Effector memory CD8-positive, alpha-beta T cell (primary cell): Measurements from ENCODE around the gene ZNF699.
"Not testable (repeated sequence)": the region's sequence is repeated elsewhere in the genome, so short reads cannot be mapped to it uniquely, and the experiment has no call there.

Experiments
- ATAC-seq: fragments of 150-1000 bp; cut with Tn5 transposase; replicated peaks from 2 replicates; pipeline ENCODE4 v1.10.0; 2021; ENCODE audit warnings: mild to moderate bottlenecking, moderate library complexity
- DNase-seq, 3 experiments: peaks; one replicate each; pipeline ENCODE4 v3.0.0; 2021
- H3K27ac Mint-ChIP-seq, 2 donors: one replicate each; pipeline ENCODE4 v1.8.0; 2022; ENCODE audit warnings: mild to moderate bottlenecking in 2 of 2, mixed read lengths in 2 of 2, moderate library complexity in 2 of 2
- H3K27me3 Mint-ChIP-seq, 2 donors: one replicate each; pipeline ENCODE4 v1.8.0; 2022; ENCODE audit warnings: mixed read lengths in 2 of 2
- H3K36me3 Mint-ChIP-seq: one replicate; pipeline ENCODE4 v1.8.0; 2022; ENCODE audit warnings: mild to moderate bottlenecking, moderate library complexity, mixed read lengths; ENCODE audit not compliant: insufficient read depth
- H3K4me1 Mint-ChIP-seq, 2 donors: one replicate each; pipeline ENCODE4 v1.8.0; 2022; ENCODE audit warnings: low read depth in 2 of 2, mixed read lengths in 2 of 2
- H3K4me3 Mint-ChIP-seq, 2 donors: one replicate each; pipeline ENCODE4 v1.8.0; 2022; ENCODE audit warnings: mild to moderate bottlenecking in 2 of 2, mixed read lengths in 2 of 2, moderate library complexity in 2 of 2
- H3K9me3 Mint-ChIP-seq, 2 donors: one replicate each; pipeline ENCODE4 v1.8.0; 2022; ENCODE audit warnings: mixed read lengths in 2 of 2
- total RNA-seq, 9 experiments: gene quantifications; one replicate each; lab custom pipeline; 2026; lab: John Stamatoyannopoulos, UW

ZNF699 gene
- 14.8 to 56.6 (median 21.5) reads per million in 9 experiments for total RNA-seq

DNA sequence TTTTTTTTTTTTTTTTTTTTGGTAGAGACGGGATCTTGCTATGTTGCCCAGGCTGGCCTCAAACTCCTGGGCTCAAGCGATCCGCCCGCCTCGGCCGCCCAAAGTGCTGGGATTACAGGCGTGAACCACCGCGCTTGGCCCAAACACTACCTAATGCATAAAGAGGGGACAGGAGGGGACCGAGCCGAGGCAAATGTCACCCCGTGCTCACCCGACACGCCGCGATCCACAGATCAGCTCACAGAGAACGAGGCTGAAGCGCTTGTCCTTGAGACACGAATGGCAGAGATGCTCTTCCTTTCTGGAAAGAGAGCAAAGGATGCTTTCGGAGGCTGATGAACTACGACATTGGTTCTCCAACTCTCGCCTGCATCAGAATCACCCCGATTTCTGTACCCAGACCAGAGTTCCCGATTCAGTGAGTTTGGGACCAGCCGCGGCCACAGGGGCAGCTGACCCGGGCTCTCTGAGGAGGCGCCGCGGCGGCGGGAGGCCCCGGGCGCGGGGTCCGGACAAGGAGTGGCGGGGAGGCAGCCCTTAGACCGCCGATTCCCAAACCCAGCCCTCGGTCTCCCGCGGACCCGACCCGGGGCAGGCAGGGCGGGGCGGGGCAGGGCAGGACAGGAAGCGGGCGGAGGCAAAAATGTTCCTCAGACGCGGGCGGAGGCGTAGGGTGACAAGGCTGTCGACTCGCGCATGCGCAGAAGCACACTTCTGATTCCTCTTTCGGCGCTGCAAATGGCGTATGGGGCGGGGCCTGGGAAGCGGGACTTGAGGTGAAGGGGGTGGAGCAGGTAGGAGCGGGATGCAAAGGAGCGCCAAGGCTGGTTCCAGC, at the start of gene ZNF699:
ZNF699 (minus strand) TSS at position 700 of the 835 bp plus-strand sequence. CDS start 4,719 bp downstream, outside the sequence.
- DNase-seq (peak; percentile 95 to 97 (median 95)), ATAC-seq (peak; percentile 91)
- Mint-ChIP-seq H3K4me3 (peak within 1 kb of the TSS; percentile 90 to 92), H3K27ac (peak within 1 kb of the TSS; percentile 91 to 96), H3K27me3 (no peaks in the 10 kb centered on the region), H3K4me1 (peaks cover 11 to 21% of the 10 kb centered on the region in 2 donors), H3K36me3 (peaks cover 30% of the 10 kb centered on the region), H3K9me3 (peaks cover 4 to 7% of the 10 kb centered on the region in 2 donors)

DNA sequence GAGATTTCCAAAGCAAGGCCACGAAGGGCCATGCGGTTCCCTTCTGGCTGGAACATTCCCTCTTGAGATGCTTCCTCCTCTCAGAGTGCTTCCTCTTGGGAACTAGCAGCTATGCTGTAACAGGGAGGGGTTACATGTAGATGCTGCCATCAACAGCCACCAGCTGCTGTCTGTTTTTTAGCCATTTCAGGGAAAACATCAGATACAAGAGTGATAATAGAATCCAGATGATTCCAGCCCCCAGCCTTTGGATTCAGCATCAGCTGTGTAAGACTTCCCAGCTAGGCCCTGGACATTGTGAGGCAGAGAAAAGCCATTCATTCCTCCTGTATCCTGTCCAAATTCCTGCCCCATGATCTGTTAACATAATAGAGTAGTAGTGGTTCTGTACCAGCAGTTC, 45.0 kb upstream of the ZNF699 start:
- no peak for ATAC-seq
- Mint-ChIP-seq H3K36me3 (peaks cover 3% of the 10 kb centered on the region), H3K4me1 (no peaks in the 10 kb centered on the region), H3K4me3 (no peak overlapping the region), H3K27me3 (no peaks in the 10 kb centered on the region), H3K9me3 (peaks cover 7 to 8% of the 10 kb centered on the region in 2 donors), H3K27ac (no peak overlapping the region)
- DNase-seq: no peak

DNA sequence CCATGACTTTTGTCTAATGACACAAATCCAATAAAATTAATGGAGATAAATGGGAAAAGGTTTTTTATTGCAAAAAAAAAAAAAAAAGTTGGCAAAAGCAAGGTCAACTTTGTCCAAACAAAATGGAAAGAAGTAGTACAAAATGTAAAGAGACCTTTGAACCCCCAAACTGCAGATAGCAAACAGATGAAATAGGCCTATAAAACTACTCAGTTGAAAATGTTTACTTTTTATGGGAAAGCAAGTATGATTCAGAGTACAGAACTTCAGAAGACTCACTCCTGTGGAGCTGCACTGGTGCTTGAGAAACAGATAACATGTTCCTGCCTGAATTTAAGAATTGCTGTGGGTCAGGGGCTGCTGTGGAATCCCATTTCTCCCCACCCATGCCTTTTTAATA, 43.4 kb upstream of the ZNF699 start:
- H3K4me3 Mint-ChIP-seq: no peak overlapping the region
- H3K9me3 Mint-ChIP-seq: peaks cover 7 to 16% of the 10 kb centered on the region in 2 donors
- no peaks in the 10 kb centered on the region for H3K4me1 Mint-ChIP-seq
- no peak overlapping the region for H3K27ac Mint-ChIP-seq
- H3K27me3 Mint-ChIP-seq: no peaks in the 10 kb centered on the region
- ATAC-seq (no peak), DNase-seq (no peak)
- H3K36me3 Mint-ChIP-seq: peaks cover 3% of the 10 kb centered on the region

DNA sequence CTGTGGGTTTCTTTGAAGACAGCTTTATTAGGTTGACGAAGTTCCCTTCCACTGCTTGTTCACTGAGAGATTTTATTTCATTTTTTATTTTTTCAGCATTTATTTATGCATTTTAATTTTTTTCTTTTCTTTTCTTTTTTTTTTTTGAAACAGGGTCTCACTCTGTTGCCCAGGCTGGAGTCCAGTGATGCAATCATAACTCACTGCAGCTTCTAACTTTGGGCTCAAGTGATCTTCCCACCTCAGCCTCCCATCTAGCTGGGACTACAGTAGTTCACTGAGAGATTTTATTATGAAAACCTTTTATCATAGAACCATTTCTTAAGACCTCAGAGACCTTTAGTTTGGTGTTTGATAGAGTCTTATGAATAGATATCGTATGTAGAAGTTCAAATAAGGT, 42.9 kb upstream of the ZNF699 start:
- no peak for ATAC-seq
- H3K27me3 Mint-ChIP-seq: no peaks in the 10 kb centered on the region
- no peak overlapping the region for H3K4me3 Mint-ChIP-seq
- H3K4me1 Mint-ChIP-seq: no peaks in the 10 kb centered on the region
- no peak for DNase-seq
- H3K9me3 Mint-ChIP-seq: peaks cover 4 to 11% of the 10 kb centered on the region in 2 donors
- no peak overlapping the region for H3K27ac Mint-ChIP-seq
- H3K36me3 Mint-ChIP-seq: peaks cover 3% of the 10 kb centered on the region

DNA sequence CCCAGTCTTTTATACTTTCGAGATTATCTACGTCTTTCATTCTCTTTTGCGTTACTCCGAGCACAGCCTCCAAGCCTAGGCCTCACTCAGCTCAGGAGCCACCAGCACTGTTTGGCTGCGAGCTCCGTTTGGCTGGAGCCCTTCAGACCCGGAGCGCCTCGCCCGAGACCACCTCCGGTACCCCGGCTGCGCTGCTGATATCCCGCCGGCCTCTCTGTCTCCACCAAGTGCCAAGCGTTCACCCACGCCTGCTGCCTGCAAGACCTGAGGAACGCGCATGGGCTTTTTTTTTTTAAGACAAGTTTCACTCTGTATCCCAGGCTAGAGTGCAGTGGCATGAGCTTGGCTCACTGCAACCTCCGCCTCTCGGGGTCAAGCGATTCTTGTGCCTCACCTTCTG, 39.0 kb upstream of the ZNF699 start:
- no peaks in the 10 kb centered on the region for H3K4me1 Mint-ChIP-seq
- no peak overlapping the region for H3K4me3 Mint-ChIP-seq
- peaks cover 11 to 17% of the 10 kb centered on the region in 2 donors for H3K9me3 Mint-ChIP-seq
- no peak for ATAC-seq
- DNase-seq: no peak
- H3K36me3 Mint-ChIP-seq: peaks cover 3% of the 10 kb centered on the region
- H3K27ac Mint-ChIP-seq: no peak overlapping the region
- H3K27me3 Mint-ChIP-seq: no peaks in the 10 kb centered on the region

DNA sequence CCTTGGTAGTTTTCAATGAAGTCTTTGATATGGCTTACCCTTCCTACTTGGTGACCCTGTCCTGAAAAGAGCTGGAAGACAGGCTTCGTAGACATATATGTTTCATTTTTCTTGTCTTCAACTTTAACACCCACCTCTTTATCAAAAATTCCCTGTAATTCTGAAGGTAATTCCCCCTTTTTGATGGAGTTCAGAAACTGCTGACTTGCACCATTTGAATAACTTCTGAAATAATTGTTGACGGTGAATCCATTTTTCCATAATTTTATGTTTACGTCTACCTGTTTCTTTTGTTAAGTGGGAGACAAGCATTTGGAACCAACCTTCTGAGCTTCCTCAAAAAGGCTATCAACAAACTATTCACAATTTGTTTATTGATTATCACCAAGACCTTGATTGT, 38.6 kb upstream of the ZNF699 start:
- Mint-ChIP-seq H3K27ac (no peak overlapping the region), H3K27me3 (no peaks in the 10 kb centered on the region), H3K4me1 (no peaks in the 10 kb centered on the region), H3K4me3 (no peak overlapping the region), H3K36me3 (peaks cover 3% of the 10 kb centered on the region), H3K9me3 (peaks cover 11 to 17% of the 10 kb centered on the region in 2 donors)
- DNase-seq: no peak
- ATAC-seq: no peak

DNA sequence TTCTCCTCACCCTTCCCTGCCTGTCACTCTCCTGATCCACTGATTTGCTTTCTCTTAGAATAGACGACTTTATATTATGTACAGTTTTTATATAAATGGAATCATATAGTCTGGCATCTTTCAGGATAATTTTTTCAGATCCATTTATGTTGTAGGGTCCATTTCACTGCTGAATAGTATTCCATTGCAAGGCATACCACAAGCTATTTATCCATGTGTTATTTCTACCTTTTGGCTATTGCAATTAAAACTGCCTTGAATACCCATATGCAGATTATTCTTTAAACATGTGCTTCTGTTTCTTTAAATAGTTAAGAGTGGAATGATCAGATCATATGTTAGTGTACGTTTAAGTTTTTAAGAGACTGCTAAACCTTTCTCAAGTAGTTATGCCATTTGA, 35.4 kb upstream of the ZNF699 start:
- H3K4me1 Mint-ChIP-seq: no peaks in the 10 kb centered on the region
- no peak overlapping the region for H3K4me3 Mint-ChIP-seq
- no peak overlapping the region for H3K27ac Mint-ChIP-seq
- H3K27me3 Mint-ChIP-seq: no peaks in the 10 kb centered on the region
- H3K9me3 Mint-ChIP-seq: peaks cover 10 to 17% of the 10 kb centered on the region in 2 donors
- H3K36me3 Mint-ChIP-seq: peaks cover 21% of the 10 kb centered on the region
- ATAC-seq (no peak), DNase-seq (no peak)

DNA sequence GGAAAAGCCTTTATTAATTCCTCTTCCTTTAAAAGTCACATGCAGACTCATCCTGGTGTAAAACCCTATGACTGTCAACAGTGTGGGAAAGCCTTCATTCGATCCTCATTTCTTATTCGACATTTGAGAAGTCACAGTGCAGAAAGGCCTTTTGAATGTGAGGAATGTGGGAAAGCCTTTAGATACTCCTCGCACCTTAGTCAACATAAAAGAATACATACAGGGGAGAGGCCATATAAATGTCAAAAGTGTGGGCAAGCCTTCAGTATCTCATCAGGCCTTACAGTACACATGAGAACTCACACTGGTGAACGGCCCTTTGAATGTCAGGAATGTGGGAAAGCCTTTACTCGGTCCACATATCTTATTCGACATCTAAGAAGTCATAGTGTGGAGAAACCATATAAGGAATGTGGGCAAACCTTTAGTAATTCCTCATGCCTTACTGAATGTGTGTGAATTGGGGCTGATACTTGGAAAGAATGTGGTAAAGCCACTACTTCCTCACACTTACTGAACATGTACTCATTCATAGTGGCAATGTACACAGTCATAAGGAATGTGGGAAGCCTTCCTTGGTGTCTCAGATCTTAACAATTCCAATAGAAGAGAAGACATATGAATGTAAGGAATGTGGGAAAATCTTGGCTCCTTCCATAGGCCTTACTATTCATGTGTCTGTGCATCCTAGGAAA, 33.1 kb upstream of the ZNF699 start:
- Mint-ChIP-seq H3K27ac (no peak overlapping the region), H3K9me3 (peaks cover 18 to 21% of the 10 kb centered on the region in 2 donors), H3K4me1 (no peaks in the 10 kb centered on the region), H3K27me3 (no peaks in the 10 kb centered on the region), H3K36me3 (peaks cover 34% of the 10 kb centered on the region), H3K4me3 (no peak overlapping the region)
- DNase-seq (no peak), ATAC-seq (no peak)

DNA sequence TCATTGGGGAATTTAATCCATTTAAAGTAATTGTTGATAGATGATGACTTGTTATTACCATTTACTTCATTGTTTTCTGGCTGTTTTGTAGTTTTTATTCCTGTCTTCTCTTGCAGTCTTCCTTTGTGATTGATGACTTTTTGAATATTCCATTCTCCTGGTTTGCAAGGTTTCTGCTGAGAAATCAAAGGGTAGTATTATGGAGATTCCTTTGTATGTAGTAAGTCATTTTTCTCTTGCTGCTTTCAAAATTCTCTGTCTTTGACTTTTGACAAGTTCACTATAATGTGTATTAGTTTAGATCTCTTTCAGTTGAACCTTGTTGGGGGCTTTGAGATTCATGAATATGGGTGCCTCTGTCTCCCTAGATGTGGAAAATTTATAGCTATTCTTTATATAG, 20.4 kb upstream of the ZNF699 start:
- Mint-ChIP-seq H3K4me3 (no peak overlapping the region), H3K27me3 (no peaks in the 10 kb centered on the region), H3K4me1 (peaks cover 7 to 18% of the 10 kb centered on the region in 2 donors), H3K27ac (no peak overlapping the region), H3K36me3 (peaks cover 35% of the 10 kb centered on the region), H3K9me3 (peaks cover 9 to 17% of the 10 kb centered on the region in 2 donors)
- DNase-seq (no peak), ATAC-seq (no peak)

DNA sequence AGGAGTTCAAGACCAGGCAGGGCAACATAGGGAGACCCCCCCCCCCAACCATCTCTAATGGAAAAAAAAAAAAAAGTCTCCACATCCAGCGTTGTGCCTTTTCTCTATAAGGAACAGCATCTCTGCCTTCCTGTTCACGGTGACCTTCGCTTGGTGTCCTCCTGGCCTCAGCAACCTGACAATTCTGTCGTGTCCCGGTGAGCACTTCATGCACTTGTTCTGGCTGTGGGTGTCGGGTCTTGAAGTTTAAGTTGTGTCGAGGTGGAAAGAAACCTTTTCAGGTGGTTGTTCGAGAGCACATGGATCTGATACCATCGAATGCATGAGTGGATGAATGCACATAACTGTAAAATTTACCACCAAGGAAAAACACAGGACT, 14.9 kb upstream of the ZNF699 start:
- DNase-seq (no peak), ATAC-seq (no peak)
- peak overlapping the region; percentile 87 to 93 for H3K4me3 Mint-ChIP-seq
- peaks cover 5 to 6% of the 10 kb centered on the region in 2 donors for H3K9me3 Mint-ChIP-seq
- H3K36me3 Mint-ChIP-seq: peaks cover 30% of the 10 kb centered on the region
- H3K4me1 Mint-ChIP-seq: peaks cover 11 to 24% of the 10 kb centered on the region in 2 donors
- peak overlapping the region; percentile 95 to 97 for H3K27ac Mint-ChIP-seq
- no peaks in the 10 kb centered on the region for H3K27me3 Mint-ChIP-seq

DNA sequence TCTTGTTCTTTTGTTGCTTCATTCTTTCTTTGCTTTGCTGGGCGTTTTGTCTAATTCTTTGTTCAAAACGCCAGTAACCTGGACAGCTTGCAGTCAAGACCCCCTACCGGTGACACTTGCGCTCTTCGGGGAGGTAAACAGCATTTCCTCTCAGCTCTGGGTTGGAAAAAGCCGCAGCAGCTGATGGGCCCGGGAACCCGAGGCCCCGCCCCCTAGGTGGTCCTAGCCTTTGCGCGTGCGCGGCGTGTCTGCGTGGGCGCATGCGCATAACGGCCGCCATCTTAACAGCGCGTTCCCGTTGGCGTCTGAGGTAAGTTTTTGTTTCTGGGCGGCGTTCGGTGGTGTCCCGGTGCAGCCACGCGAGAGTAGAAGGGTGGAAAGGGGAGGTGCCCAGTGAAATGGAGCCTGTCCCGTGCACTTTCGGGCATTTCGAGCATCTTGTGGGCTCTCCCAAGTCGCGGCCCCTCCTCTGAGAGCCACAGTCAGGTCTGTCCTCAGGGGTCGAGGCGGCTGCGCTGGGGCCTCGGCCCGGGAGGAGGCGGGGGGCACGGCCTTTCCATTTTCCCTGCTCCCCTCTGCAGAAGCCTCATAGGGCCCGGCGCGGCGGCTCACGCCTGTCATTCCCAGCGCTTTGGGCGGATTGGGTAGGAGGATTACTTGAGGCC, 14.4 kb upstream of the ZNF699 start, which contains the start of gene ZNF559:
ZNF559 (plus strand) TSS at position 261 of the 665 bp plus-strand sequence. CDS start 14,371 bp downstream, outside the sequence.
- peaks cover 5 to 6% of the 10 kb centered on the region in 2 donors for H3K9me3 Mint-ChIP-seq
- peak within 1 kb of the TSS; percentile 87 to 93 for H3K4me3 Mint-ChIP-seq
- peak; percentile 96 to 99 (median 99) for DNase-seq
- peak; percentile 97 for ATAC-seq
- peaks cover 30% of the 10 kb centered on the region for H3K36me3 Mint-ChIP-seq
- H3K4me1 Mint-ChIP-seq: peaks cover 11 to 24% of the 10 kb centered on the region in 2 donors
- H3K27ac Mint-ChIP-seq: peak within 1 kb of the TSS; percentile 95 to 97
- H3K27me3 Mint-ChIP-seq: no peaks in the 10 kb centered on the region

DNA sequence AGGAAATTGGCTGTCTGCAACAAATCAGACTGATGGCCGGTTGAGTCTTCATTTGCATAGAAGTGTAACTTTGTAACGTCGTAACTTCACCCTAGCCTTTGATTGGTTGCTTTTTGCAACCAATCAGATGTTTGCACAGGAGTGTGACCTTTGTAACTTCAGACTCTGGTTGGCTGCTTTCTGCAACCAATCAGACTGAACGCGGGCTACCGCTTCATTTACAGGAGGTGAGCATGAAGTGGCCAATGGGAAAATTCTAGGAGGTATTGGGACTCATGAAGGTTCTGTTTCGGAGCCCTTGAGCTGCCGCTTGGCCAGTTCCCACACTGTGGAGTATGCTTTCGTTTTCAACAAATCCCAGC, 13.9 kb upstream of the ZNF699 start:
- peak overlapping the region; percentile 87 to 93 for H3K4me3 Mint-ChIP-seq
- ATAC-seq (no peak), DNase-seq (no peak)
- H3K4me1 Mint-ChIP-seq: peaks cover 11 to 24% of the 10 kb centered on the region in 2 donors
- H3K36me3 Mint-ChIP-seq: peaks cover 30% of the 10 kb centered on the region
- H3K27ac Mint-ChIP-seq: peak overlapping the region; percentile 95 to 97
- no peaks in the 10 kb centered on the region for H3K27me3 Mint-ChIP-seq
- peaks cover 5 to 6% of the 10 kb centered on the region in 2 donors for H3K9me3 Mint-ChIP-seq

DNA sequence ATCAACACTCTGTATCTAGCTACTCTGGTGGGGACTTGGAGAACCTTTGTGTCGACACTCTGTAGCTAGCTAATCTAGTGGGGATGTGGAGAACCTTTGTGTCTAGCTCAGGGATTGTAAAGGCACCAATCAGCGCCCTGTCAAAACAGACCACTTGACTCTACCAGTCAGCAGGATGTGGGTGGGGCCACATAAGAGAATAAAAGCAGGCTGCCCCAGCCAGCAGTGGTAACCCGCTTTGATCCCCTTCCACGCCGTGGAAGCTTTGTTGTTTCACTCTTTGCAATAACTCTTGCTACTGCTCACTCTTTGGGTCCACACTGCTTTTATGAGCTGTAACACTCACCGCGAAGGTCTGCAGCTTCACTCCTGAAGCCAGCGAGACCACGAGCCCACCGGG, 12.6 kb upstream of the ZNF699 start:
- ATAC-seq, H3K9me3 Mint-ChIP-seq, H3K27me3 Mint-ChIP-seq, DNase-seq, H3K27ac Mint-ChIP-seq: not testable (repeated sequence)
- Mint-ChIP-seq H3K4me3 (peak overlapping the region; percentile 17 to 93), H3K4me1 (peaks cover 9 to 19% of the 10 kb centered on the region in 2 donors), H3K36me3 (peaks cover 21% of the 10 kb centered on the region)
